ENCODE measurements around the gene RAB20.
"Not testable (repeated sequence)": the region's sequence is repeated elsewhere in the genome, so short reads cannot be mapped to it uniquely, and the experiment has no call there.

RAB20 gene

DNA sequence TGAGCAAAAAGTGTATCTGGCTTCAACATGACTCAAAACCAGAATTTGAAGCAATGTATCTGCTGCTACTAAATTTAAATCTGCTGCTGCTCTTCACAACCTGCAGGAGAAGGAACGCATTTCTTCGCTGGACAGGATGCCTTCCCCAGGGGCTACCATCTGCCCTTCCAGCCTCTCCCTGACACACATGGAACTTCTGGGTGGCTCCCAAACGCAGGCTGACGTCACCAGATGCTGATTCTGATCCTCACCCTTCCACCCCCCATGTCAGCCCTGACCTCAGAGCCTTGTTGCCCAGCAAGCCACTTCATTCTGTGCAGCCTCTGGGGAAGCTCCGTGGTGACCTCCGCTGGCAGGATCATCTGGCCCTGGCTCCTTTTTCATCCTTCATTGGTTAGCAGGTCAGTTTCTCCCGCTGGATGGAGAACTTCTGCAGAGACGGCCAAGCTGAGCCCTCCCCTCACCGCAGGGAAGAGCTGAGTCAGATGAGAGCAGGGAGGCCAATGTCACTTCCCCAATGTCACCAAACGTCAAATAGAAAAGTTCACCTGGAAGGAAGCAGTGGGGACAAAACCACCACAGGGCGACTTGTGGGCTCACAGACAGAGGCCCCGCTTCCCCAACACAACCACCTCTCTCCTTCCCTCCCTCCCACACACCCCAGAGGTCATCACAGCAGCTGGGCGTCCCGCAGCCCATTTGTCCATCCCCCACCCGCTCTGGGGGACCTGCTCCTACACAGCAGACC, 14.0 kb upstream of the RAB20 start:
- no peak for DNase-seq (ENCODE audit: low spot score)

DNA sequence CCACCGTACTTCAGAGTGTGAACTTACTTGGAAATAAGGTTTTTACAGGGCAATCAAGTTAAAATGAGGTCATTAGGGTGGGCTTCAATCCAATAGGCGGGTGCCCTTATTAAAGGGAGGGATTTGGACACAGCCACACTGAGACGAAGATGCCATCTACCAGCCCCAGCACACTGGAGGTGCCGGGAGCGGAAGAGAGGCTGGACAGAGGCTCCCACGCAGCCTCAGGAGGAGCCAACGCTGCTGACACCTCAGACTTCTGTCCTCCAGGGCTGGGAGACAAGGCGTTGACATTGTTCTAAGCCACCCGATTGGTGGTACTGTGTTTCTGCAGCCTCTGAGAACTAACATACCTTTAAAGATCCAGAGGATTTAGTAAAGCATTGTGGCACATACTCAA, 12.6 kb upstream of the RAB20 start:
- no peak for DNase-seq (ENCODE audit: low spot score)

DNA sequence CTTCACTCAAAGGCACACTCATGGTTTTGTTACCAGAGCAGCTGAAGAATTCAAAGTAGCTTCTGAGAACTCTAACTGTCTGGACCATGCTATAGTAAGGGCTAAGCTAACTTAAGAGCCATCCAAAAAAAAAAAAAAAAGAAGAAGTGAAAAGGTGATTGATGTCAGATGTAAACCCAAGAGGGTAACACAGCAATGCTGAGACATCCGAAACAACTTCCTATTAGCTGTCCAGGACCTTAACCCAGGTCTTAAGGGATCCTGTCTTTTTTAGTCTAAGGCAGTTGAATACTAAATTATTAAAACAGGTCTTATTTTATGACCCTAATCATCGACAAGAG, 11.2 kb upstream of the RAB20 start:
- DNase-seq (ENCODE audit: low spot score) = no peak

DNA sequence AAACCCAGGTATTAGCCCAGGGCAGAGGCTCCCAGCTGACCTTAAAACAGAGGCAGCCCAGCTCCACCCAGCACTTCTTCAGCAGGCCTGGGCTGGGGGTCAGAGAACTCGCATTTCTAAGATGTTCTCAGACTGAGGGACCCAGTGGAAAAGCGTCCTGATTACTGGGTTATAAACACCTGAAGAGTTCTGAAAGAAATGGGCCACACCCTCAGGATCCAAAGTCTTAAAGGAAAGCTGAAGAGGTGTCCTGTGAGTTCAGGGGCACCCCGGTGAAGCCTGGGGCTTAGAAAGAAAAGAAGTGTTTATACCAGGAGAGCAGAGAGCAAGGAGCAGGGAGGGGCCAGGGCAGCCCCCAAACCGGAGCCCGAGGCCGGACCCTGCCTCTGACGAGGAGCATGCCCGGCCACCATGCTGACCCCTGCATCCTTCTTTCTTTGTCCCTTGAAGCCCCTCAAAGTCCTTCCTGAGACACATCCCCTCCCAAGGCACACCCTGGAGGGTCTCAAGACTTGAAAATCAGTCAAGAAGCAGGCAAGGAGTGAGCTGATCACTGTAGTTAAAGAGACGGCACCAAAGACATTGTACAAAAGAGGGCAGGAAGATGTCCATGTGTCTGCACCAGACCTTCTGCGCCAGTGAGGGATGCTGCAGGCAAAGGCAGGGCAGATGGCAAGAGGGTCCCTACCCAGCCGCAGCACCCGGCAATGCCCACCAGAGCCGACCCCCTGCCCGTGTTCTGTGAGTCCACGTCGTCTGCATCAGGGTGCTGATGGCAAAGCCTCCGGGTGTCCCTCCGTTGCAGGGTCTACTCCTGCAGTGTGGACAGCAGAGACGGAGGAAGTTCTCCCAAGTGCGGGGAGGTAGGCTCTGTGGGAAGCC, 10.6 kb upstream of the RAB20 start:
- no peak for DNase-seq (ENCODE audit: low spot score)

DNA sequence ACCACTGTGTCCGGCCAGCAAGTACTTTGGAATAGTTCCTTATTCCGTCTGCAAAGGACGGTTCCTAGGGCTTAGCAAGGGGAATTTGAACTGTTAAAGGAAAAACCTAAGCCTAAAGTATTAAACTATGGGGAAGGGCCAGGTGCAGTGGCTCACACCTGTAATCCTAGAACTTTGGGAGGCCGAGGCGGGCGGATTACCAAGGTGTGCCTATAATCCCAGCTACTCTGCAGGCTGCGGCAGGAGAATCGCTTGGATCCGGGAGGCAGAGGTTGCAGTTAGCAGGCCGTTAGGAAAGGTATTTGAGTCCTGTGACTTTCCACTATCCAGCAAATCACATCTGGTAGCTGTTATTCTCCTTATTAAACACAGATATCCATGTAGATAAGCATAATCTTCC, 9.4 kb upstream of the RAB20 start:
- DNase-seq (ENCODE audit: low spot score) = no peak

DNA sequence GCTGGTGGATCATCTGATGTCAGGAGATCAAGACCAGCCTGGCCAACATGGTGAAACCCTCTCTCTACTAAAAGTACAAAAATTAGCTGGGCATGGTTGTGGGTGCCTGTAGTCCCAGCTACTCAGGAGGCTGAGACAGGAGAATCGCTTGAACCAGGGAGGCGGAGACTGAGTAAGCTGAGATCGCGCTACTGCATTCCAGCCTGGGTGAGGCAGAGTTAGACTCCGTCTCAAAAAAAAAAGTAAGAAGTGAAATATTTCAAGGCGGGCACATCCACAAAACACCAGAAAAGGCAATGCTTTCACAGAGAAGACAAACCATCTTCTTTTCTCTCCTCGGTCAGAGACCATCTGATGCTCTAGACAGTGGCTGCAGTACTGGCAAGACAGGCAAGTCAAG, 8.4 kb upstream of the RAB20 start:
- DNase-seq (ENCODE audit: low spot score) = not testable (repeated sequence)

DNA sequence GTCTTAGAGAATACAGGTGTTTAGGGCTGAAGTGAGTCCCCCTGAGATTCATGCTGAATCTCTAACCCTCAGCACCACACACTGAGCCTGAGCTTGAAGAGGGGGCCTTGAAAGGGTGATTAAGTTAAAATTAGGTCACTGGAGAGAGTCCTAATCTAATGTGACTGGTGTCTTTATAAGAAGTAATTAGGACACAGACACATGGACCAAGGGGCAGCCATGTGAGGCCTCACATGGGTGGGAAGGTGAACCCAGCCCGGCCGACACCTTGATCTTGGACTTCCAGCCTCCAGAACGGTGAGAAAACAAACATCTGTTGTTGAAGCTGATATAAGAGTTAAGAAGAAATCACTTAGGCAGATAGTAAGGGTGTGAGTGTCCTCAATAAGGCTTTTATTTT, 7.1 kb upstream of the RAB20 start:
- DNase-seq (ENCODE audit: low spot score) = no peak

DNA sequence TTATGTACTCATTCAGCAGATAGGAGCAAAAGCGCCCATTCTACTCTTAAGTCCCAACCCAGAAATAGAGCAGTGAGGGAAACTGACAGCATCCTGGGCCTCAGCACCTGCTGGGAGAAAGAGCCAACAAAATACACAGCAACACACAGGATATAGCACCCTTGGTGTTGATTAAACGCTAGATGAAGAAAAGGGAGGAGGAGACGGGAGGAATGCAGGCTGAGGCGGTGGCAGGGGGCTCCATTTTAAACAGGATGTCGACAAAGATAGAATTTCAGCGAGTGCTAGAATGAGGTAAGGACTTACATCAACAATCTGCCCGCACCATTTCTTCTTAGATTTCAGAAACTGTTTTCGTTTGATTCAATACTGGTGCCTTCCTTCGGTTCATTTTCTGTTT, 4.6 kb upstream of the RAB20 start:
- no peak for DNase-seq (ENCODE audit: low spot score)

DNA sequence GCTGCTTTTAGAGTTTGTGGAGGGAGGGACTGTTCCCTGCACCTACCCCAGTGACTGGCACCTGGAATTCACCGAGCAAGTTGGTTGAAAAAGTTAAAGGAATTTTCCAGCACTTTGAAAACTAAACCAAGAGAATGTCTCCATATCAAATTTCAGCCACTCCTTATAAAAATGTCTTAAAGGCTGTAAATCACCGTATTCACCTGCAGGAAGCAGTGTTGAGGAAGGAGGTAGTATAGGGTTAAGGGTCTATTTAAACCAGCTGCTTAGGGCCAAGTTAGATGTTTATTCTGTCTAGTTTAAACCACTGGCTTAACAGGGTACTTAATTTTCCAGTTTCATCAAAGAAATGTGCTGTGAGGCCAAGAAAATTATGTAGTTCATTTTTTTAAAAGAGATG, 3.8 kb upstream of the RAB20 start:
- no peak for DNase-seq (ENCODE audit: low spot score)

DNA sequence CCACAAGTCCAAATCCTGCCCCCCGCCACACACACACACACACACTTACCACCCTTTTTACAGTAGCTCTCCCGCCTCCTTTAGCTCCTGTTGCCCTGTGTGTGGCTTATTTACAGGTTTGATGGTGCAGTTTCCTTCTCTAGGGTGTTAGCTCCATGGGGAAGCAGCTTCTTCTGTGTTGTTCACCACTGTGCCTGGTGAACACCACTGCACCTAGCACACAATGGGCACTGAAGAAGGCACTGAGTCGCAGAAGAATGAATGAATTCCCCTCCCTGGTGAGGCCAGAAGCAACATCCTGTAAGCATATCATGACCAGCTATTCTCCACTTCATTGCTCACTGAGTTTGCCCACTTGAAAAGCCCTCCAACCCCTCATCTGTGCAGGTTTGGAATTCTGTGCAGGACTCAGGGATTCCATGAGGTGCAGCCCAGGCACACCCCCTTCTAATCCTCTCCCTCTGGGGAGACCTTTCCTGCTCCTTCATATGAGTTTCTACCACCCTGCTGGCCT, 3.0 kb upstream of the RAB20 start:
- DNase-seq (ENCODE audit: low spot score) = no peak

DNA sequence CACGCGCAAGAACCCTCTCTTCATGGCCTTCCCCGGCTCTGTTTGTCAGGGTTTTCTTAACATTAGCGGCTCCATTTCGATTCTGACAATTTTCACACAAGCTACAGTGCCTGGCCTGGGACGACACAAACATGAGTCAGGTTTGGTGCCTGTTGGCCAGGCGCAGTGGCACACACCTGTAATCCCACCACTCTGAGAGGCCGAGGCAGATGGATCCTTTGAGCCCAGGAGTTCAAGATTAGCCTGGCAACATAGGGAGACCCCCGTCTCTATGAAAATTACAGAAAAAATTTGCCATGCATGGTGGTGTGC, 1.9 kb upstream of the RAB20 start:
- no peak for DNase-seq (ENCODE audit: low spot score)

DNA sequence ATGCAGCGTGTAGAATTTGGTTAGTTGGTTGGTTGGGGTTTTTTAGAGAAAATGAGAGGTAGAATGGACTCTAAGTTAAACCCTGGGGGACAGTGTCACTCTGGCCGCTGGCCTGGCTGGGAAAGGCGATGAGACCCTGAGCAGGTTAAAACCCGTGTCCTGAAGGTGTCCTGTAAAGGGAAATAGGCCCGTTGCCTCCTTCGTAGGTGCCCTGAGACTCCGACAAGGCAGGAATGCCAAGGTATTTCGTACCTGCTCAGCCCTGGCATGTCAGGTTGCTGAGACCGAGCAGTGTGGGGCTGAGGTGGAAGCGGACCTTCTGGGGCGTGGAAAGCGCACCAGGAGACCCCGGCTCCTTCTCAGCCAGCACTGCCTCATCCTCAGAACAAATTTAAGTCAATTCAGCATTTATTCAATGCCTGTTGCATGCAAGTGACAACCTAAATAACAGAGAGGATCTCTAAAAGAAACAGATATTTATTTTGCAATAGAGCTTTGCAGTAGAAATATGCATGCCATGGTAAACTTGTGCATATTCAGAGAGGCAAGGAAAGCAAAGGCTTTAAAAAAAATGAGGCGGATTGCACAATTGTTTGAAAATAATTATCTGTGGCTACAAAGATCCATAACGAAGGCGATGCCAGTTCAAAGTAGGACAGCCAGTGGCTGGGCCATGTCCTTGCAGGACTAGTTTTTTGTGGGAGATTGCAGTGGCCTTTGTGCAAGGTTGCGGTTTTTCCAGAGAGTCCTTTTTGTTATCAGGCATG, 1.4 kb upstream of the RAB20 start:
- DNase-seq (ENCODE audit: low spot score) = no peak

DNA sequence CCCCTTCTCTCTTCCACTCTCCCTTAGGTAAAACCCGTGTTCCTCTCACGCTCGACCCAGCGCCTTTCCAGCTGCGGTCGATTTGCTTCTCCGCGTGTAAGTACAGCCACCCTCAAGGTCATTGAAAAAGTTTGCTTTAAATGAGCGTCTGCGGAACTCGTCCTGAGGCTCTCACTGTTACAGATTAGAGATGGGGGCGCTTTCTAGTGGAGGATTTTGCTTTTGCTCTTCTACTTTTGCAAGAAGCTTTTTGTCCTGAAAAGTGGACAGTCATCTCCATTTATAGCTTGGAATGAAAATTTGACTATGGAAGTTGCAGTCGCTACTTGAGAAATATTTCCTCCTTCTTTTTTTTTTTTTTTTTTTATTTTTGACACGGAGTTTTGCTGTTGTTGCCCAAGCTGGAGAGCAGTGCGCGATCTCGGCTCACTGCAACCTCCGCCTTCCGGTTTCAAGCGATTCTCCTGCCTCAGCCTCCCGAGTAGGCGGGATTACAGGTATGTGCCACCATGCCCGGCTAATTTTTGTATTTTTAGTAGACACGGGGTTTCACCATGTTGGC, 595 bp upstream of the RAB20 start:
- no peak for DNase-seq (ENCODE audit: low spot score)

DNA sequence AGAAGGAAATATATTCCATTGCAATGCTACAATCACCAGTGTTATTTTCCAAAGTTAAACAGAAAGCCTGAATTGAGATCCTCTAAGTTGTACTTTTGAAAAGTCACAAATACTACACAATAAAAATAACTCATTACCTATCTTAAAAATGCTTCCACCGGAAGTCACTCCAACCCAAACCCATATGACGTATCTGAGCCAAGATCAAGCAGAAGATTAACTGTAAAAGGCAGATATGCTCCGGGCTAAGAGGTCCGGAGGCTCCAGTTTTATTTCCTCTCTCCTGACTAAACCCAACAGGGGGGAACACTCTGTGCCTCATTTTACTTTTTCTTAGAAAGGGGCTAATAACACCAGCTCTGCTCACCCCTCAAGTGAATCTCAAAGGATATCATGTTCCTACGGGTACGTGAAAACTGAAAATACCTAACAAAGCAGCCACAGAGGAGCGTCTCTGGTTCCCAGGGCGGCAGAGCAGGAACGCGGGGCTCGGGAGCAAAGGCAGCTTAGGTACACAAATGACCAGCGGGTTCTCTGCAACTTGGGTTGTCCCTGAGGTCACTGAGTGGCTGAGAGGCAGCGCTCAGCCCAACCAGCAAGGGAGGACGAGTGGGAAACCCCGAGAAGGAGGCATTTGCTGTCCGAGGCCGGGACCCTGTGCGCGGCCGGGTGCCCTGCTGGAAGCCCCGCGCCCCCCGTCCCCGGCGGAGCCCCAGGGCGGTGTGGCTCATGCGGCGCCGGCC, 750 bp downstream of the RAB20 start:
- DNase-seq (ENCODE audit: low spot score) = no peak

DNA sequence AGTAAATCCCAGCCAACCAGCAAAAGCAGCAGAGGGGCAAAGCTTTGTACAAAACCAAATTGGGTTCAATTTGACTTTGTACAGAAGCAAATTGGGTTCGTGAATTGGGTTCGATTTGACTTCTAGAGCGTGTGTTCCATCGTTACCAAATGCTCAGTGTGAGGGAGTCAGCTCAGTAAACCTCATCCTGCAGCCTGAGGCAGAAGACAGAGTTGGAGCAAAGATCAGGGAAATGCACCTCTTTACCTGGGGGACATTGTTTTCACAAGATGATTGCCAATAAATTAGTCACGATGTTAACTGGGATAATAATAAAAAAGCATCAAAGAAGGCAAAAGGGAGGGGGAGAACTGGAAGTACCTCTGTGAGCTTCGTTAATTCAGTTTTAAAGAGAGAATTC, 1.5 kb downstream of the RAB20 start:
- no peak for DNase-seq (ENCODE audit: low spot score)

DNA sequence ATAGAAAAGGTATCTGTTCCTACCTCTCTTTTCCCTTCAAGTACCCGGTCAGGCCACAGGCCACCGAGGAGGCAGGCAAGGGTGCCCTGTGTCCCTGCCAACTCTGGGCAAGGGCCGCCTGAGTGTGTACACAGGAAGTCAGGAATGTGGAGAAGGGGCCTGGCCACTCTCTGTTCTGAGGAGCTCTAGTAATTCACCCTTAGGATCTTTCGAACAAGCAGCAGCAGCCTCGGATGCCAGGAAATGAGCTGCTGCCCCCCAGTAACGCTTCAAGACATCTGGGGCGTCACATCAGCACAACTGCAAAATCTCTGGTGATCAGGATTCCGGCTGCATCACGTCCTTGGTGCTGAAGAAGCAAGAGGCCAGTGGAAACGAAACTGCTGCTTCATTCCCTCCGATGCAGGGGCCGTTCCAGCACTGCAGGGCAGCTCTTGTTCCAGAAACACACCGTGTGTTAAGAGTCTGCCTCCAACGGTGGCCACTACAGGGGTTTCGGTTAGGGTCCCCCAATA, 2.0 kb downstream of the RAB20 start:
- no peak for DNase-seq (ENCODE audit: low spot score)

DNA sequence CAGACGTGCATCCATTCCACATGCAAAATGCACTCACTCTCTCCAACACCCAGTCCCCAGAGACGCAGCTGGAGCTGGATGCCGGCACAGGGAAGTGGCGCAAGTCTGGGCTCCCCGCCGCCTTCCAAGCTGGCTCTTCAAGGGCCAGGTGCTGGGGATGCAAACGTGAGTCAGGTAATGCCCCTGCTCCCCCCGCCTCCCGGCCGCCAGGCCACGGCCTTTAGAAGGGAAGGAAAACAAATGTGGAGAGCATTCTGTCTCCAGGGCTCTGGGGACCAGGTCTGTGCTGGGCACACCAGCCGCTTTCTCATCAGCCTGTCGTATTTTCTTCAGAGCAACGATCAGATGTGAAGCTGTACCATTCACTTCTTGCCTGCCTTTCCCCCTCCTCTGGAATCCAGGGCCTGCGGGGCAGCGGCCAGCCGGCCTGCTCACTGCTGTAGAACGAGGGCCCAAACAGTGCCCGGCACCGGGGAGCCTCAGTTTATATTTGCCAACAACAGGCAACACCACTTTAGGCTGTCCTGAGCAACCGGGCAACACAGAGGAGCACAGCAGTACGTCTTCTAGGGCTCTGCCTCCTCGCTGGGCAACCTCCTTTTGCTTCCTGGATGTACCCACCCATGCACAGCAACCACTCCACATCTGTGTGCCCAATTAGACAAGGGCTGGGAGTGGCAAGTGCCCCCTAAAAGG, 3.8 kb downstream of the RAB20 start:
- DNase-seq (ENCODE audit: low spot score) = no peak

DNA sequence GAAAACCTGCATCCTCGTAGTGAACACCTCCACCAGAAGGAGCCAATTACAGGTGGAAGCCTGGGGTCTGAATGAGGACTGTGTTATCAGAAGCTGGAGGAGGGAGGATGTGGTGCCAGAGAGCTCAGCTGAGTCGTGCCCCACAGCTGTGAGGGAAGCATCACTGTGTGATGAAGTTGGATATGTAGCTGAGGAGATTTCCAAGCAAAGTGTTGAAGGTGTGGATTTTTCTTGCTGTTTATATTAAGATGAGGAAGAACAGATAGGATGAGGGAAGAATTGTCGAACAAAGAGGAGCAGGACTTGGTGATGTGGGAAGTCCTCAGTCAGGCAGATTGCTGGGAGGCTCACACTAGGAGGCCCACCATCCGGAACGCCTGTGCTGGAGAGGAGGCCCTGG, 4.4 kb downstream of the RAB20 start:
- no peak for DNase-seq (ENCODE audit: low spot score)

DNA sequence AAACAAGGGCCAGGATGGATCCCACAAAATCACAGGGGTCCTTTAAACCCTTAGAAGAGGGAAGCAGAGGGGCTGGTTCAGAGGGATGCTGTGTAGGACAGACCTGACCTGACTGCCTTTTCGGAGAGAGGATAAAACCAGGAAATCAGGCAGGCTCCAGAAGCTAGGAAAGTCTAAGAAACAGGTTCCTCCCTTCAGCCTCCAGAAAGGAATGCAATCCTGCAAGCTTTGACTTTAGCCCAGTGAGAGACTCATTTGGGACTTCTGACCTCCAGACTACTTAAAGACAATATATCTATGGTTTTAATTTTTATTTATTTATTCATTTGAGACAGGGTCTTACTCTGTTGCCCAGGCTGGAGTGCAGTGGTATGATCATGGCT, 5.3 kb downstream of the RAB20 start:
- DNase-seq (ENCODE audit: low spot score) = no peak

DNA sequence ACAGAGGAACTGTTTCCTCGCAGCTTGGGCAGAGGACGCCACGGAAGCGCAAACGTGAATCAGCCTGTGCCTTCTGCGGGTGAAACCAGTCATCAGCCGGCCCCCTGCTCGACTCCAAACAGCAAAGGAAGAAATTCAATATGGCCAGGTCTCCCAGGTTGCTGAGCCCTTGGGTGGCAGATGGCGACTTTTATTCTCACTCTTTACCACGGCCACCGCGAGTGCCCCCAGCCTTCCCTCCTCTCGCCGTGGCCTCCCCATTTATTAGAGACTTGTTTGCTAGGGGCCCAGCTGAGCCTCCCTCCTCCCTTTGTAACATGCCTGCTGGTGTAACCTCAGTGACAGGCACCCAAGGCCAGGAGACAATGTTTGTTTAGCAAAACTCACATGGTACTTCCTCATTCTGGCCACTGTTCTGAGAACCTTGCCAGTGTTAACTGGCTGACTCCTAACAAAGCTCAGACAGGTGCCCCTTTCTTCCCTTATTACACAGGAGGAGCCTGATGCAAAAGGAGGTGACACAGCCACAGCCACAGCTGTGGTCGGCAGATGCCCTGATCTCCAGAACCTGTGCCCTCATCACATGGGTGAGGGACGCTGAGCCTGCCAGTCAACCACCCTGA, 5.8 kb downstream of the RAB20 start:
- DNase-seq (ENCODE audit: low spot score) = no peak

DNA sequence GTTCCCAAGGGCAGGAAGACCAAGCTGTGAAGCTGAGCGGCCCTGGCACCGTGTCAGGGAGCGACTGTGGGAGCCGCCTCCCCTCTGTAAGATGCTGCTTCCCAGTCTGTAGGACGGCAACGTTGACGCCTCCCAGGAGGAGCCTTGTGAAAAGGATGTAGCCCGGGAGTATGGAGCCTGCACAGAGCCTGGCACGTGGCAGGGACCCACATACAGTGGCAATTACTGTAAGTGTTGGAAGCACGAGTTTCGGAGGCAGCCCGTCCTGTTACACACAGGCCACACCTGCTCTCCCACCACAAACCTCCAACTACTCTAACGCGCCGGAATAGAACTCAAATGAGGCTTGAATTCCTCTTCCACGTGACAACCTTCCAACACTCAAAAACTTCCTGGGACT, 6.6 kb downstream of the RAB20 start:
- no peak for DNase-seq (ENCODE audit: low spot score)
